DOHH2 (cell line): Measurements from ENCODE around the gene TESK2.

ENCODE experiments used
- CTCF ChIP-seq: fragments of 200-600 bp; sonication (generic); IDR thresholded peaks from one replicate; pipeline ENCODE4 v1.5.1; 2014; ENCODE audit warnings: antibody characterized with exemption, mild to moderate bottlenecking, low read depth, low read length; ENCODE audit not compliant: poor library complexity, severe bottlenecking
- EZH2phosphoT487 ChIP-seq: fragments of 200-600 bp; sonication (generic); IDR thresholded peaks from 2 replicates; pipeline ENCODE4 v1.6.1; 2017; ENCODE audit warnings: borderline replicate concordance, mild to moderate bottlenecking, antibody characterized with exemption, low read length, moderate library complexity, mixed read lengths

- no peak for TF ChIP-seq CTCF
- no peak for TF ChIP-seq EZH2phosphoT487
Measured at GRCh38 chr1:45536886-45537285, 45.9 kb upstream of the TESK2 start.
